ENCODE data around the gene ITPKC. TPM values are rescaled to one million over a fixed set of nuclear protein-coding genes. Genes with fewer than 3 reads are reported as not detected.

ITPKC gene
- total and polyA plus RNA-seq, 10 of the 15 experiments (the other 5 are each of a cell fraction or from before 2014, with no cell fraction given), result 0.03 to 6.4 (median 3.5) TPM

DNA sequence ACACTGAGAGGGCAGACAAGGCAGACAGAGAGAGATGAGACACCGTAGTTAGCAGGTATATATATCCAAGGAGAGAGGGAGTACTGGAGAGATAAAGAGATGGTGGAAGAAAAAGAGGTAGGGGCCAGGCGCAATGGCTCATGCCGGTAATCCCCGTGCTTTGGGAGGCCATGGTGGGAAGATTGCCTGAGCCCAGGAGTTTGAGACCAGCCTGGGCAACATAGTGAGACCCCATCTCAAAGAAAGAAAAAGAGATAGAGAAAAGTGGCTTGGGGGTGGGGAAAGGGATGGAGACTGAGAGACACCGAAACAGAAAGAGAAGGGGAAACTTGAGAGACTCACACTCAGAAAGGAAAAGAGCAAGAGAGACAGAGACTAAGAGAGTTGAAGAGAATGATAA is 63.7 kb downstream of the ITPKC start:
- Histone ChIP-seq H3K4me3 (no peak overlapping the region), H3K4me1 (ENCODE audit: control insufficient read depth, insufficient read depth, low read length) (peaks cover 35% of the 10 kb centered on the region), H4K20me1 (ENCODE audit: control insufficient read depth, insufficient read depth) (no peaks in the 10 kb centered on the region), H3K4me2 (ENCODE audit: control insufficient read depth, insufficient read depth) (no peak overlapping the region), H3K27ac (ENCODE audit: control insufficient read depth, insufficient read depth) (peak overlapping the region; percentile 9; the same call in 1 of the 2 replicates), H3K79me2 (ENCODE audit: control insufficient read depth, insufficient read depth, low read length) (peaks cover 11% of the 10 kb centered on the region), H3K27me3 (replicated peaks in 1 of 2; ENCODE audit: control insufficient read depth in 2 of 2, insufficient read depth in 2 of 2, low read length in 1 of 2) (no peaks in the 10 kb centered on the region), H2AFZ (ENCODE audit: control insufficient read depth, low read depth, low read length) (no peak overlapping the region), H3K9me3 (replicated peaks; ENCODE audit: control insufficient read depth, insufficient read depth, low read length) (no peaks in the 10 kb centered on the region), H3K36me3 (ENCODE audit: control insufficient read depth in 2 of 2, insufficient read depth in 2 of 2, low read length in 1 of 2) (no peaks in the 10 kb centered on the region), H3K9ac (ENCODE audit: control insufficient read depth, insufficient read depth, low read length) (no peak overlapping the region)
- ChIA-PET SMC1A (ENCODE audit: uncharacterized antibody, unreplicated experiment) (no interaction called here), RAD21 (ENCODE audit: unreplicated experiment) (interaction anchor here (0.6 to 4.2 kb wide), 2 partner anchors 26 to 65 kb away, joined by 3 to 29 read pairs; no protein-coding TSS in a partner anchor), POLR2A (interaction anchor here (4.4 to 8.1 kb wide), 3 partner anchors 17 to 28 kb away, joined by 37 to 331 read pairs (median 83); partner anchors contain the start of genes ACTMAP, EGLN2 and SNRPA), CTCF (interaction anchor here (4.3 kb wide), 1 partner anchor 17 kb away, joined by 50 read pairs; the partner anchor contains the start of gene EGLN2)
- 96% methylated on average over 5 of the region's 5 CpGs for WGBS (ENCODE audit: insufficient coverage, insufficient replicate concordance, low lambda C conversion rate, missing lambda C conversion rate)
- DNase-seq (ENCODE audit: low read depth, low spot score) (no peak), ATAC-seq (no peak), FAIRE-seq (no peak)
- in situ Hi-C loops (cut with MboI), result no loop called here
- intact Hi-C loops (cut with micrococcal nuclease; ENCODE audit: unreplicated experiment), result no loop called here
- no TSS peak for BruUV-seq (replicated peaks)
- TF ChIP-seq CHD1 (IDR thresholded peaks at IDR 0.05; ENCODE audit: low read depth, low read length), result no peak
- no peak for TF ChIP-seq NRF1 (conservative IDR thresholded peaks at IDR 0.05; ENCODE audit: low read depth, low read length)
- no peak for TF ChIP-seq BCL11A (IDR thresholded peaks at IDR 0.05; ENCODE audit: low read depth, low read length)
- TF ChIP-seq STAT3 (IDR thresholded peaks at IDR 0.05; ENCODE audit: low read depth, low read length), result no peak
- TF ChIP-seq, protein P1, sequence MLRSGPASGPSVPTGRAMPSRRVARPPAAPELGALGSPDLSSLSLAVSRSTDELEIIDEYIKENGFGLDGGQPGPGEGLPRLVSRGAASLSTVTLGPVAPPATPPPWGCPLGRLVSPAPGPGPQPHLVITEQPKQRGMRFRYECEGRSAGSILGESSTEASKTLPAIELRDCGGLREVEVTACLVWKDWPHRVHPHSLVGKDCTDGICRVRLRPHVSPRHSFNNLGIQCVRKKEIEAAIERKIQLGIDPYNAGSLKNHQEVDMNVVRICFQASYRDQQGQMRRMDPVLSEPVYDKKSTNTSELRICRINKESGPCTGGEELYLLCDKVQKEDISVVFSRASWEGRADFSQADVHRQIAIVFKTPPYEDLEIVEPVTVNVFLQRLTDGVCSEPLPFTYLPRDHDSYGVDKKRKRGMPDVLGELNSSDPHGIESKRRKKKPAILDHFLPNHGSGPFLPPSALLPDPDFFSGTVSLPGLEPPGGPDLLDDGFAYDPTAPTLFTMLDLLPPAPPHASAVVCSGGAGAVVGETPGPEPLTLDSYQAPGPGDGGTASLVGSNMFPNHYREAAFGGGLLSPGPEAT (IDR thresholded peaks at IDR 0.05; ENCODE audit: low read depth), result no peak
- TF ChIP-seq, protein P2, sequence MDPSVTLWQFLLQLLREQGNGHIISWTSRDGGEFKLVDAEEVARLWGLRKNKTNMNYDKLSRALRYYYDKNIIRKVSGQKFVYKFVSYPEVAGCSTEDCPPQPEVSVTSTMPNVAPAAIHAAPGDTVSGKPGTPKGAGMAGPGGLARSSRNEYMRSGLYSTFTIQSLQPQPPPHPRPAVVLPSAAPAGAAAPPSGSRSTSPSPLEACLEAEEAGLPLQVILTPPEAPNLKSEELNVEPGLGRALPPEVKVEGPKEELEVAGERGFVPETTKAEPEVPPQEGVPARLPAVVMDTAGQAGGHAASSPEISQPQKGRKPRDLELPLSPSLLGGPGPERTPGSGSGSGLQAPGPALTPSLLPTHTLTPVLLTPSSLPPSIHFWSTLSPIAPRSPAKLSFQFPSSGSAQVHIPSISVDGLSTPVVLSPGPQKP (IDR thresholded peaks at IDR 0.05; ENCODE audit: low read depth, low read length), result no peak
- no peak for TF ChIP-seq FOXK2 (IDR thresholded peaks at IDR 0.05)
- TF ChIP-seq, protein P3, sequence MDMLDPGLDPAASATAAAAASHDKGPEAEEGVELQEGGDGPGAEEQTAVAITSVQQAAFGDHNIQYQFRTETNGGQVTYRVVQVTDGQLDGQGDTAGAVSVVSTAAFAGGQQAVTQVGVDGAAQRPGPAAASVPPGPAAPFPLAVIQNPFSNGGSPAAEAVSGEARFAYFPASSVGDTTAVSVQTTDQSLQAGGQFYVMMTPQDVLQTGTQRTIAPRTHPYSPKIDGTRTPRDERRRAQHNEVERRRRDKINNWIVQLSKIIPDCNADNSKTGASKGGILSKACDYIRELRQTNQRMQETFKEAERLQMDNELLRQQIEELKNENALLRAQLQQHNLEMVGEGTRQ (IDR thresholded peaks at IDR 0.05; ENCODE audit: borderline replicate concordance, low read depth, low read length), result no peak
- TF ChIP-seq NFXL1 (IDR thresholded peaks at IDR 0.05; ENCODE audit: borderline replicate concordance), result no peak
- no peak for TF ChIP-seq SREBF2 (IDR thresholded peaks at IDR 0.05; ENCODE audit: low read length)
- TF ChIP-seq, protein P4, sequence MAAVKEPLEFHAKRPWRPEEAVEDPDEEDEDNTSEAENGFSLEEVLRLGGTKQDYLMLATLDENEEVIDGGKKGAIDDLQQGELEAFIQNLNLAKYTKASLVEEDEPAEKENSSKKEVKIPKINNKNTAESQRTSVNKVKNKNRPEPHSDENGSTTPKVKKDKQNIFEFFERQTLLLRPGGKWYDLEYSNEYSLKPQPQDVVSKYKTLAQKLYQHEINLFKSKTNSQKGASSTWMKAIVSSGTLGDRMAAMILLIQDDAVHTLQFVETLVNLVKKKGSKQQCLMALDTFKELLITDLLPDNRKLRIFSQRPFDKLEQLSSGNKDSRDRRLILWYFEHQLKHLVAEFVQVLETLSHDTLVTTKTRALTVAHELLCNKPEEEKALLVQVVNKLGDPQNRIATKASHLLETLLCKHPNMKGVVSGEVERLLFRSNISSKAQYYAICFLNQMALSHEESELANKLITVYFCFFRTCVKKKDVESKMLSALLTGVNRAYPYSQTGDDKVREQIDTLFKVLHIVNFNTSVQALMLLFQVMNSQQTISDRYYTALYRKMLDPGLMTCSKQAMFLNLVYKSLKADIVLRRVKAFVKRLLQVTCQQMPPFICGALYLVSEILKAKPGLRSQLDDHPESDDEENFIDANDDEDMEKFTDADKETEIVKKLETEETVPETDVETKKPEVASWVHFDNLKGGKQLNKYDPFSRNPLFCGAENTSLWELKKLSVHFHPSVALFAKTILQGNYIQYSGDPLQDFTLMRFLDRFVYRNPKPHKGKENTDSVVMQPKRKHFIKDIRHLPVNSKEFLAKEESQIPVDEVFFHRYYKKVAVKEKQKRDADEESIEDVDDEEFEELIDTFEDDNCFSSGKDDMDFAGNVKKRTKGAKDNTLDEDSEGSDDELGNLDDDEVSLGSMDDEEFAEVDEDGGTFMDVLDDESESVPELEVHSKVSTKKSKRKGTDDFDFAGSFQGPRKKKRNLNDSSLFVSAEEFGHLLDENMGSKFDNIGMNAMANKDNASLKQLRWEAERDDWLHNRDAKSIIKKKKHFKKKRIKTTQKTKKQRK (IDR thresholded peaks at IDR 0.05; ENCODE audit: low read depth, low read length), result no peak
- TF ChIP-seq, protein P5, sequence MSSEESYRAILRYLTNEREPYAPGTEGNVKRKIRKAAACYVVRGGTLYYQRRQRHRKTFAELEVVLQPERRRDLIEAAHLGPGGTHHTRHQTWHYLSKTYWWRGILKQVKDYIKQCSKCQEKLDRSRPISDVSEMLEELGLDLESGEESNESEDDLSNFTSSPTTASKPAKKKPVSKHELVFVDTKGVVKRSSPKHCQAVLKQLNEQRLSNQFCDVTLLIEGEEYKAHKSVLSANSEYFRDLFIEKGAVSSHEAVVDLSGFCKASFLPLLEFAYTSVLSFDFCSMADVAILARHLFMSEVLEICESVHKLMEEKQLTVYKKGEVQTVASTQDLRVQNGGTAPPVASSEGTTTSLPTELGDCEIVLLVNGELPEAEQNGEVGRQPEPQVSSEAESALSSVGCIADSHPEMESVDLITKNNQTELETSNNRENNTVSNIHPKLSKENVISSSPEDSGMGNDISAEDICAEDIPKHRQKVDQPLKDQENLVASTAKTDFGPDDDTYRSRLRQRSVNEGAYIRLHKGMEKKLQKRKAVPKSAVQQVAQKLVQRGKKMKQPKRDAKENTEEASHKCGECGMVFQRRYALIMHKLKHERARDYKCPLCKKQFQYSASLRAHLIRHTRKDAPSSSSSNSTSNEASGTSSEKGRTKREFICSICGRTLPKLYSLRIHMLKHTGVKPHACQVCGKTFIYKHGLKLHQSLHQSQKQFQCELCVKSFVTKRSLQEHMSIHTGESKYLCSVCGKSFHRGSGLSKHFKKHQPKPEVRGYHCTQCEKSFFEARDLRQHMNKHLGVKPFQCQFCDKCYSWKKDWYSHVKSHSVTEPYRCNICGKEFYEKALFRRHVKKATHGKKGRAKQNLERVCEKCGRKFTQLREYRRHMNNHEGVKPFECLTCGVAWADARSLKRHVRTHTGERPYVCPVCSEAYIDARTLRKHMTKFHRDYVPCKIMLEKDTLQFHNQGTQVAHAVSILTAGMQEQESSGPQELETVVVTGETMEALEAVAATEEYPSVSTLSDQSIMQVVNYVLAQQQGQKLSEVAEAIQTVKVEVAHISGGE (CRISPR knock-in tag; IDR thresholded peaks at IDR 0.05), result no peak
- no peak for TF ChIP-seq SP1 (IDR thresholded peaks at IDR 0.05; ENCODE audit: low read depth, low read length)
- no peak for TF ChIP-seq POU2F2 (IDR thresholded peaks at IDR 0.05; ENCODE audit: borderline replicate concordance, low read depth, low read length)

All from GM12878 (cell line).